Stimulated activated naive CD8-positive, alpha-beta T cell treated with anti-CD3 and anti-CD28 coated beads, Interleukin-15, Interleukin-2, amounts not matched to agents 100 U/mL and 50 U/mL, for 24 hours (primary cell): ENCODE measurements around the gene TMEM130.
"Not testable (repeated sequence)": the region's sequence is repeated elsewhere in the genome, so short reads cannot be mapped to it uniquely, and the experiment has no call there.

Experiments
- ATAC-seq: fragments of 150-1000 bp; cut with Tn5 transposase; one replicate; pipeline ENCODE4 v1.10.0; 2021
- DNase-seq: peaks from one replicate; pipeline ENCODE4 v3.0.0; 2021

Gene TMEM130

GRCh38 chr7:98877692-98878364 lies 8.0 kb upstream of the TMEM130 start:
- DNase-seq = no peak
- no peak for ATAC-seq

GRCh38 chr7:98877146-98877545 lies 7.3 kb upstream of the TMEM130 start:
- no peak for ATAC-seq
- DNase-seq = no peak

- DNase-seq (no peak), ATAC-seq (no peak)
Measured at GRCh38 chr7:98875501-98875900, 5.7 kb upstream of the TMEM130 start.

- ATAC-seq (no peak), DNase-seq (no peak)
Measured at GRCh38 chr7:98874942-98875341, 5.1 kb upstream of the TMEM130 start.

GRCh38 chr7:98873610-98874009 lies 3.8 kb upstream of the TMEM130 start:
- not testable (repeated sequence) for ATAC-seq, DNase-seq

GRCh38 chr7:98872328-98872924 lies 2.6 kb upstream of the TMEM130 start:
- peak; percentile 28 for ATAC-seq
- DNase-seq = peak; percentile 22

GRCh38 chr7:98870807-98871491 lies 1.1 kb upstream of the TMEM130 start:
- ATAC-seq = no peak

GRCh38 chr7:98870121-98870651 lies 372 bp upstream of the TMEM130 start:
- peak; percentile 80 for DNase-seq

More at GRCh38 chr7:98870807-98871491, 1.1 kb upstream of the TMEM130 start:
- DNase-seq = no peak

GRCh38 chr7:98869027-98869596 lies 702 bp downstream of the TMEM130 start:
- peak; percentile 8 for ATAC-seq
- no peak for DNase-seq

More at GRCh38 chr7:98870121-98870651, 372 bp upstream of the TMEM130 start:
- peak; percentile 84 for ATAC-seq

- ATAC-seq (no peak), DNase-seq (no peak)
Measured at GRCh38 chr7:98868450-98868849, 1.4 kb downstream of the TMEM130 start.

GRCh38 chr7:98866765-98867164 lies 3.0 kb downstream of the TMEM130 start:
- ATAC-seq = no peak
- DNase-seq = no peak

- DNase-seq (no peak), ATAC-seq (no peak)
Measured at GRCh38 chr7:98866351-98866750, 3.5 kb downstream of the TMEM130 start.

- ATAC-seq = no peak
- DNase-seq = no peak
Measured at GRCh38 chr7:98864731-98865453, 4.9 kb downstream of the TMEM130 start.

GRCh38 chr7:98863601-98864000 lies 6.2 kb downstream of the TMEM130 start:
- ATAC-seq = no peak
- no peak for DNase-seq

GRCh38 chr7:98862716-98863420 lies 6.9 kb downstream of the TMEM130 start:
- ATAC-seq = no peak
- DNase-seq = no peak

- ATAC-seq (no peak), DNase-seq (no peak)
Measured at GRCh38 chr7:98862203-98862602, 7.6 kb downstream of the TMEM130 start.

GRCh38 chr7:98860071-98860470 lies 9.7 kb downstream of the TMEM130 start:
- DNase-seq = no peak
- no peak for ATAC-seq

GRCh38 chr7:98855610-98856422 lies 14.0 kb downstream of the TMEM130 start:
- DNase-seq = no peak
- ATAC-seq = peak; percentile 19

GRCh38 chr7:98852826-98853225 lies 17.0 kb downstream of the TMEM130 start:
- DNase-seq = no peak
- ATAC-seq = no peak

- ATAC-seq = no peak
- DNase-seq = no peak
Measured at GRCh38 chr7:98848918-98849317, 20.9 kb downstream of the TMEM130 start.
